Smooth muscle cell (in vitro differentiated cells): Measurements from ENCODE around the gene ADD1. TPM values are rescaled to one million over a fixed set of nuclear protein-coding genes. Genes with fewer than 3 reads are reported as not detected.
A peak's percentile ranks its signal among the peaks of the same experiment; 100 is the strongest.

Experiments
- DNase-seq: peaks from one replicate; lab custom pipeline; 2025; ENCODE audit not compliant: unreplicated experiment; lab: John Stamatoyannopoulos, UW
- H2AFZ ChIP-seq: fragments of 200-600 bp; sonication (generic); 2 replicates; pipeline ENCODE4 v1.6.0; 2016; ENCODE audit warnings: antibody characterized with exemption, low read depth, mild to moderate bottlenecking
- H3F3A ChIP-seq: fragments of 200-600 bp; sonication (generic); 2 replicates; pipeline ENCODE4 v1.6.0; 2017; ENCODE audit warnings: antibody characterized with exemption, low read depth
- H3K27ac ChIP-seq: fragments of 200-600 bp; sonication (generic); 2 replicates; pipeline ENCODE4 v1.5.1; 2016; ENCODE audit warnings: low read depth, mild to moderate bottlenecking
- H3K27me3 ChIP-seq: fragments of 200-600 bp; sonication (generic); 2 replicates; pipeline ENCODE4 v1.6.1; 2016; ENCODE audit warnings: low read depth, mild to moderate bottlenecking
- H3K36me3 ChIP-seq: fragments of 200-600 bp; sonication (generic); 2 replicates; pipeline ENCODE4 v1.5.1; 2016; ENCODE audit warnings: low read depth
- H3K4me1 ChIP-seq: fragments of 200-600 bp; sonication (generic); 2 replicates; pipeline ENCODE4 v1.5.1; 2016; ENCODE audit warnings: low read depth
- H3K4me2 ChIP-seq: fragments of 200-600 bp; sonication (generic); 2 replicates; pipeline ENCODE4 v1.6.0; 2016; ENCODE audit warnings: mild to moderate bottlenecking
- H3K4me3 ChIP-seq: fragments of 200-600 bp; sonication (generic); 2 replicates; pipeline ENCODE4 v1.5.1; 2016; ENCODE audit warnings: mild to moderate bottlenecking
- H3K79me2 ChIP-seq: fragments of 200-600 bp; sonication (generic); 2 replicates; pipeline ENCODE4 v1.6.0; 2016; ENCODE audit warnings: low read depth, mild to moderate bottlenecking
- H3K9ac ChIP-seq: fragments of 200-600 bp; sonication (generic); 2 replicates; pipeline ENCODE4 v1.6.0; 2016; ENCODE audit warnings: low read depth
- H3K9me3 ChIP-seq: fragments of 200-600 bp; sonication (generic); replicated peaks from 2 replicates; pipeline ENCODE4 v1.5.1; 2016; ENCODE audit warnings: low read depth
- H4K20me1 ChIP-seq: fragments of 200-600 bp; sonication (generic); 2 replicates; pipeline ENCODE4 v1.6.0; 2016; ENCODE audit warnings: low read depth
- CTCF ChIP-seq: fragments of 200-600 bp; sonication (generic); IDR thresholded peaks from 2 replicates; pipeline ENCODE4 v1.5.1; 2017; ENCODE audit warnings: borderline replicate concordance, mild to moderate bottlenecking, antibody characterized with exemption; ENCODE audit not compliant: insufficient read depth, poor library complexity, severe bottlenecking
- WGBS: methylation state at CpG from one replicate; pipeline ENCODE4 v1.1.7; 2016; ENCODE audit warnings: low lambda C conversion rate; 5-methylcytosine and 5-hydroxymethylcytosine counted together
- polyA plus RNA-seq: library from polyadenylated mRNA; unstranded; fragments of >200 nt; fragmentation: Nextera tagmentation; extraction: Ambion mirVana; gene quantifications from 2 replicates; pipeline ENCODE4 v1.2.1, GENCODE V29; 2016
- total RNA-seq: library from RNA; depleted of rRNA; stranded (reverse); fragments of >200 nt; gene quantifications from 2 replicates; pipeline ENCODE4 v1.2.3, GENCODE V29; 2014

Gene ADD1
- total and polyA plus RNA-seq, 2 experiments from 2014 or later: 109 to 175 TPM

- 85% methylated on average over 2 of the region's 2 CpGs for WGBS
- Histone ChIP-seq H3K4me2 (no peak overlapping the region), H3K27ac (no peak overlapping the region), H3K4me1 (no peaks in the 10 kb centered on the region), H3K9me3 (no peaks in the 10 kb centered on the region), H3K36me3 (no peaks in the 10 kb centered on the region), H3F3A (peaks cover 13% of the 10 kb centered on the region), H2AFZ (no peak overlapping the region), H3K27me3 (no peaks in the 10 kb centered on the region), H4K20me1 (peaks cover 92% of the 10 kb centered on the region), H3K9ac (no peak overlapping the region), H3K4me3 (no peak overlapping the region), H3K79me2 (peaks cover 92% of the 10 kb centered on the region)
- no peak for TF ChIP-seq CTCF
- no peak for DNase-seq
These were observed 4.8 kb downstream of the ADD1 start for GRCh38 chr4:2848449-2848848.

DNA sequence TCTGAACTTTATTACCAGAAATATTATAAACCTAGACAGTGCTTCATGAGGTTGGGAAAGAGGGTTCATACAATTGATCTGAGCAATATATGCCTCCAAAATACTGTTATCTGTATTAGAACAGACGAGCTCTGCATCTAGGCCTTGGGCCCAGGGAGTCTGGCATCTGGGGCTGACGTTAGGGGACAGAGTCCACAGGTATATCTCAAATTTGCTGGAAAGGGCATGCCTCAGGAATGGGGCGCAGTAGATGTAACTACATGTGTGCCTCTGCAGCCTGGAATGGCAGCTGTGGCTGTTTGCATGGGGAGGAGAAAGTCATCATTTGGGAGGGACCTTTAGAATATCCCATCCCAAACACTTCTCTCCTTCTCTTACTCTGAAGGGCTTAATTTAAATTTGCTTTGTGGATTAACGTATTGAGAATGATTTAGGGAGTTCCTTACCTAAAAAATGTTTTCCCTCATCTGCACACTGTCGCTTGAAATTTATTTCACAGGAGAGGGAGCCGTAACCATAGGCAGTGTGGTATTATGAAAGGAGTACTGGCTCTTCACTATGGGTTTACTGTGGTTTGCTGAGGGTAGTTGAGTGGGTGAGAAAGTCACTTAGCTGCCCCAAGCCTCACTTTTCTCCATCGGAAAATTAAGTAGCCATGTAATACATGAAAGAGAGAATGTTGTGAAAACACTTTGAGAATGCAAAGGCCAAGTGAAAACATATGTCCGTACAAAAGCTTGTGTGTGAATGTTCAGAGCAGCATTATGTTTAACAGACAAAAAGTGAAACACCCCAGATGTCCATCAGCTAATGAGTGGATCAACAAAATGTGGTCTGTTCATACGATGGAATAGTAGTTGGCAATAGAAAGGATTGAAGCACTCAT lies 5.9 kb downstream of the ADD1 start:
- peaks cover 99% of the 10 kb centered on the region for H4K20me1 ChIP-seq
- peaks cover 8% of the 10 kb centered on the region for H3F3A ChIP-seq
- no peaks in the 10 kb centered on the region for H3K9me3 ChIP-seq
- no peaks in the 10 kb centered on the region for H3K4me1 ChIP-seq
- H3K27ac ChIP-seq: peak overlapping the region; percentile 14
- H2AFZ ChIP-seq: no peak overlapping the region
- peaks cover 97% of the 10 kb centered on the region for H3K79me2 ChIP-seq
- TF ChIP-seq CTCF: no peak
- H3K27me3 ChIP-seq: no peaks in the 10 kb centered on the region
- H3K4me3 ChIP-seq: no peak overlapping the region
- no peaks in the 10 kb centered on the region for H3K36me3 ChIP-seq
- 62% methylated on average over 9 of the region's 9 CpGs for WGBS
- DNase-seq: no peak
- H3K4me2 ChIP-seq: no peak overlapping the region
- no peak overlapping the region for H3K9ac ChIP-seq

DNA sequence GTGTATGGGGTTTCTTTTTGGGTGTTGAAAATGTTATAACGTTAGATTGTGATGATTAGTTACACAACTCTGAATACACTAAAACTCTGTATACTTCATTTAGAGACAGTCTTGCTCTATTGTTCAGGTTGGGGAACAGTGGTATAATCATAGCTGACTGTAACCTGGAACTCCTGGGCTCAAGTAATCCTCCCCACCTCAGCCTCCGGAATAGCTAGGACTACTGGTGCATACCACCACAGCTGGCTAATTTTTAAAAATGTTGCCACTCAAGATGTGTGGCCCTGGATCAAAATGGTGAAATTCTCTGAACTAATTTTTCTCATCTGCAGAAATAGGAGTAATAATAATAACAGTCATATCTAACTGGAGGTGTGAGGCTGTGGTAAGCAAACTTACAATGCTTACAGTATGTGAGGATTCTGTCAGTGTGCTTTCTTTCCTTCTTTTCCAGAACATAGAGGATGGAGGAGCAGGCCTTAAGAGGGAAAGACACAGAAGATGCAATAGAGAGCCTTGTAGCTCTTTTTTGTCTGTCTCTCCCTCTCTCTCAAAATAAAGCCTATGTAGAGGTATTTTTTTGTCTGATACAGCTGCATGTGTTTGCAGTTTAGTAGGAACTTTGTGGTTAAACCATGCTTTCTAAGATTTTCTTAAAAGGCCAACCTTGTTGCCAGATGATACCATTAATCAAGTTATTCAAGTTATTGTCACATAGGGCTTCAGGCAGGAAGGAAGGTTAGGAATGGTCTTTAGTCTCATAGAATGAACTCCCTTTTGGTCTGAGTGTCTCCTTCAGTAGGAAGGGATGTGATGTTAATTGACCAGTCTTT lies 7.5 kb downstream of the ADD1 start:
- TF ChIP-seq CTCF: no peak
- Histone ChIP-seq H3K9ac (no peak overlapping the region), H4K20me1 (peaks cover 99% of the 10 kb centered on the region), H3K27me3 (no peaks in the 10 kb centered on the region), H3K27ac (no peak overlapping the region), H3K79me2 (peaks cover 97% of the 10 kb centered on the region), H3K4me1 (no peaks in the 10 kb centered on the region), H3K9me3 (no peaks in the 10 kb centered on the region), H3F3A (peaks cover 7% of the 10 kb centered on the region), H3K4me2 (no peak overlapping the region), H2AFZ (no peak overlapping the region), H3K4me3 (no peak overlapping the region), H3K36me3 (no peaks in the 10 kb centered on the region)
- WGBS: 88% methylated on average over 2 of the region's 2 CpGs
- no peak for DNase-seq
